Measurements from ENCODE around the gene SLC46A1.

DNA sequence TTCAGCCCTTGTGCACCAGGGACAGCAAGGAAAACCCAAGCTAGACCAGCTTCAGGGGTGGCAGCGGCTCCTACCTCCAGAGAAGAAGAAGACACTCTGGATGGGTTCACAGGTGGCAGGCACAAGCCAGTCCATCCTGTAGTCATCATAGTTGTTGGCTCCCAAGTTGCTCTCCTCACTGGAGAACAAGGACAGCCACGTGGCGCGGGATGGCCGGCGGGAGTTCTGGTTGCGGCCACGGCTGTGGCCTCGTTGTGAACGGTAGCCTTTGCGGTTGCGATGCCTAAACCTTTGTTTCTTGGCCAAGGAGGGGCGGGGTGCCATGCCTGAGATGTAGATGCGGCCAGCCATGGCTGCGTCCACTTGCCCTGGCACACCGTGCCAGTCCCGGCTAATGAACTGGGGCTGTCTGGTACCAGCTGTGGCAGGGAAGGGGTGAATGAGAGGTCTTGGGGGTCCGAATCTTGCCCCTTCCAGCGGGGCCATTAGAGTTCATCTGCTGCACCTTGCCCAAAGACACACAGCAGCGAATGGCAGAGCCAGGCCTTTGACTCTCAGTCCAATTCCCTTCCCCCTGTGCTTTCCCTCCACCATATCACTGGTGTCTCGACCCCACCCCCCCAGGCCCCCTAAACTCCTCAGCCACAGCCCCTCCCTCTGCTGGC lies 38.2 kb downstream of the SLC46A1 start:
- TF ChIP-seq, protein P1, sequence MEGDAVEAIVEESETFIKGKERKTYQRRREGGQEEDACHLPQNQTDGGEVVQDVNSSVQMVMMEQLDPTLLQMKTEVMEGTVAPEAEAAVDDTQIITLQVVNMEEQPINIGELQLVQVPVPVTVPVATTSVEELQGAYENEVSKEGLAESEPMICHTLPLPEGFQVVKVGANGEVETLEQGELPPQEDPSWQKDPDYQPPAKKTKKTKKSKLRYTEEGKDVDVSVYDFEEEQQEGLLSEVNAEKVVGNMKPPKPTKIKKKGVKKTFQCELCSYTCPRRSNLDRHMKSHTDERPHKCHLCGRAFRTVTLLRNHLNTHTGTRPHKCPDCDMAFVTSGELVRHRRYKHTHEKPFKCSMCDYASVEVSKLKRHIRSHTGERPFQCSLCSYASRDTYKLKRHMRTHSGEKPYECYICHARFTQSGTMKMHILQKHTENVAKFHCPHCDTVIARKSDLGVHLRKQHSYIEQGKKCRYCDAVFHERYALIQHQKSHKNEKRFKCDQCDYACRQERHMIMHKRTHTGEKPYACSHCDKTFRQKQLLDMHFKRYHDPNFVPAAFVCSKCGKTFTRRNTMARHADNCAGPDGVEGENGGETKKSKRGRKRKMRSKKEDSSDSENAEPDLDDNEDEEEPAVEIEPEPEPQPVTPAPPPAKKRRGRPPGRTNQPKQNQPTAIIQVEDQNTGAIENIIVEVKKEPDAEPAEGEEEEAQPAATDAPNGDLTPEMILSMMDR (IDR thresholded peaks at IDR 0.05), result no peak
- no peak for TF ChIP-seq POLR2A (IDR thresholded peaks at IDR 0.05)
